SK-N-MC (cell line): ENCODE results near the gene TRIM71.

Experiments used
- EZH2 ChIP-seq: fragments of 200-600 bp; sonication (generic); IDR thresholded peaks from one replicate; pipeline ENCODE4 v1.6.1; 2017; ENCODE audit warnings: antibody characterized with exemption
- FOXP2 ChIP-seq: optimal IDR thresholded peaks from 2 replicates; pipeline ENCODE3; 2011; ENCODE audit warnings: mild to moderate bottlenecking, moderate library complexity; ENCODE audit not compliant: insufficient read depth; ENCODE audit errors: extremely low read length, control extremely low read depth
- POLR2AphosphoS5 ChIP-seq: IDR thresholded peaks from 2 replicates; pipeline ENCODE4 v1.6.1; 2012; ENCODE audit warnings: mild to moderate bottlenecking, low read depth, low read length, borderline replicate concordance

GRCh38 chr3:32895701-32896100 lies 77.9 kb downstream of the TRIM71 start:
- TF ChIP-seq POLR2AphosphoS5 (no peak), EZH2 (no peak), FOXP2 (no peak)
